K562 (cell line): ENCODE results near the gene IGDCC3.

Experiments used
- DMBX1 ChIP-seq: fragments of 250-450 bp; sonication (Bioruptor Pico); IDR thresholded peaks from 2 replicates; pipeline ENCODE4 v1.8.0; 2022; ENCODE audit warnings: inconsistent platforms, mild to moderate bottlenecking, moderate library complexity, borderline replicate concordance
- GTF2E2 ChIP-seq: fragments of 200-800 bp; sonication (Bioruptor generic); IDR thresholded peaks from 2 replicates; pipeline ENCODE4 v1.6.1; 2016; ENCODE audit warnings: missing genetic modification characterization, missing compliant biosample characterization
- JUN ChIP-seq, 2 experiments: sonication (generic) in 1 of 2; formaldehyde crosslinking in 1 of 2; IDR thresholded peaks; 2 replicates each; pipeline versions ENCODE4 v1.6.1 to v1.8.0; 2012 to 2022; ENCODE audit warnings: borderline replicate concordance in 2 of 2, mild to moderate bottlenecking in 2 of 2, improper control_type of control experiment in 1 of 2, low read depth in 1 of 2, low read length in 1 of 2, missing genetic modification reagents in 1 of 2
- MAZ ChIP-seq, 2 experiments: fragments of 450-650 bp in 1 of 2; sonication (generic) in 1 of 2; formaldehyde crosslinking; IDR thresholded peaks in 1 of 2; conservative IDR thresholded peaks in 1 of 2; 2 replicates each; pipeline versions ENCODE4 v1.4.0 to v1.5.0; 2020; ENCODE audit warnings: mild to moderate bottlenecking in 1 of 2, missing genetic modification reagents in 1 of 2
- POLR2AphosphoS5 ChIP-seq: IDR thresholded peaks from 2 replicates; pipeline ENCODE4 v1.6.1; 2011; ENCODE audit warnings: mild to moderate bottlenecking, low read depth, low read length, moderate library complexity; ENCODE audit not compliant: control insufficient read depth, insufficient read depth
- SAFB2 ChIP-seq: fragments of 200-400 bp; formaldehyde crosslinking; IDR thresholded peaks from 2 replicates; pipeline ENCODE4 v1.6.1; 2018; ENCODE audit warnings: borderline replicate concordance, low read length, low read depth, moderate library complexity; ENCODE audit not compliant: severe bottlenecking
- SP2 ChIP-seq: IDR thresholded peaks from 2 replicates; pipeline ENCODE4 v1.6.1; 2011; ENCODE audit warnings: mild to moderate bottlenecking, low read depth, low read length, moderate library complexity; ENCODE audit not compliant: poor library complexity, severe bottlenecking; ENCODE audit errors: extremely low read depth
- XRCC3 ChIP-seq: fragments of 450-650 bp; IDR thresholded peaks from 2 replicates; pipeline ENCODE4 v1.6.1; 2017; ENCODE audit warnings: mild to moderate bottlenecking, moderate library complexity
- YBX1 ChIP-seq: fragments of 450-650 bp; IDR thresholded peaks from 2 replicates; pipeline ENCODE4 v1.7.1; 2016; ENCODE audit warnings: mild to moderate bottlenecking
- TF ChIP-seq, protein P1 (sequence below), 2 experiments: fragments of 450-650 bp in 1 of 2; sonication (generic) in 1 of 2; formaldehyde crosslinking; conservative IDR thresholded peaks; 2 replicates each; pipeline versions ENCODE4 v1.4.0 to v1.8.1; 2020 to 2022; ENCODE audit warnings: mild to moderate bottlenecking in 1 of 2, missing genetic modification reagents in 1 of 2
- TF ChIP-seq, protein P2 (sequence below): fragments of 450-650 bp; IDR thresholded peaks from 2 replicates; pipeline ENCODE4 v1.6.1; 2018; ENCODE audit not compliant: partially characterized antibody
- TF ChIP-seq, protein P3 (sequence below), 3 experiments: IDR thresholded peaks in 2 of 3; conservative IDR thresholded peaks in 1 of 3; 2 replicates each; pipeline ENCODE4 v1.5.1; 2011 to 2012; ENCODE audit warnings: low read length in 3 of 3, mild to moderate bottlenecking in 3 of 3, control low read depth in 2 of 3, improper control_type of control experiment in 1 of 3, inconsistent platforms in 1 of 3, low read depth in 1 of 3, mixed read lengths in 1 of 3, moderate library complexity in 1 of 3; ENCODE audit not compliant: insufficient read depth in 2 of 3
- TF ChIP-seq, protein P4 (sequence below): sonication (generic); formaldehyde crosslinking; IDR thresholded peaks from 2 replicates; pipeline ENCODE4 v1.8.1; 2023; ENCODE audit warnings: mild to moderate bottlenecking, missing genetic modification reagents

DNA sequence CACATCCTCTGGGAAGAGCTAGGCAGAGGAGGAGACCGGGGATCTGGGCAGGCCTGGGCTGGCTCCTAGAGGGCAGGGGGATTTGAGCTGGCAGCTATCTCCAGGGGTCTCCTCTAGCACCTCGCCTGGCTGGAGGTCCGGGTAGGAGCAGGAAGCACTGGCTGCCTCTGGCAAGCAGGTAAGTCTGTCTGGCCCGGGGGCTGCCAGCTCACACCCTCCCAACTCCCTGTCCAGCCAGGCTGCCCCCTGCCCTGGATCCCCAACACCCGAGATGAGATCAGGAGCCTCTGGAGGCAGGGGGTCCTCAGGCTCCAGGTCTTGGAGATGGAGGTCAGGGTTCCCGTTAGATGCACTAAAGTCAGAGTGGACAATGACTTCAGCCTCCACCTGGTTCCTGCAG is 6.2 kb upstream of the IGDCC3 start:
- TF ChIP-seq, protein P1, sequence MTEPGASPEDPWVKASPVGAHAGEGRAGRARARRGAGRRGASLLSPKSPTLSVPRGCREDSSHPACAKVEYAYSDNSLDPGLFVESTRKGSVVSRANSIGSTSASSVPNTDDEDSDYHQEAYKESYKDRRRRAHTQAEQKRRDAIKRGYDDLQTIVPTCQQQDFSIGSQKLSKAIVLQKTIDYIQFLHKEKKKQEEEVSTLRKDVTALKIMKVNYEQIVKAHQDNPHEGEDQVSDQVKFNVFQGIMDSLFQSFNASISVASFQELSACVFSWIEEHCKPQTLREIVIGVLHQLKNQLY (CRISPR knock-in tag; conservative IDR thresholded peaks at IDR 0.05) = no peak
- TF ChIP-seq GTF2E2 (tag) = no peak
- TF ChIP-seq, protein P2, sequence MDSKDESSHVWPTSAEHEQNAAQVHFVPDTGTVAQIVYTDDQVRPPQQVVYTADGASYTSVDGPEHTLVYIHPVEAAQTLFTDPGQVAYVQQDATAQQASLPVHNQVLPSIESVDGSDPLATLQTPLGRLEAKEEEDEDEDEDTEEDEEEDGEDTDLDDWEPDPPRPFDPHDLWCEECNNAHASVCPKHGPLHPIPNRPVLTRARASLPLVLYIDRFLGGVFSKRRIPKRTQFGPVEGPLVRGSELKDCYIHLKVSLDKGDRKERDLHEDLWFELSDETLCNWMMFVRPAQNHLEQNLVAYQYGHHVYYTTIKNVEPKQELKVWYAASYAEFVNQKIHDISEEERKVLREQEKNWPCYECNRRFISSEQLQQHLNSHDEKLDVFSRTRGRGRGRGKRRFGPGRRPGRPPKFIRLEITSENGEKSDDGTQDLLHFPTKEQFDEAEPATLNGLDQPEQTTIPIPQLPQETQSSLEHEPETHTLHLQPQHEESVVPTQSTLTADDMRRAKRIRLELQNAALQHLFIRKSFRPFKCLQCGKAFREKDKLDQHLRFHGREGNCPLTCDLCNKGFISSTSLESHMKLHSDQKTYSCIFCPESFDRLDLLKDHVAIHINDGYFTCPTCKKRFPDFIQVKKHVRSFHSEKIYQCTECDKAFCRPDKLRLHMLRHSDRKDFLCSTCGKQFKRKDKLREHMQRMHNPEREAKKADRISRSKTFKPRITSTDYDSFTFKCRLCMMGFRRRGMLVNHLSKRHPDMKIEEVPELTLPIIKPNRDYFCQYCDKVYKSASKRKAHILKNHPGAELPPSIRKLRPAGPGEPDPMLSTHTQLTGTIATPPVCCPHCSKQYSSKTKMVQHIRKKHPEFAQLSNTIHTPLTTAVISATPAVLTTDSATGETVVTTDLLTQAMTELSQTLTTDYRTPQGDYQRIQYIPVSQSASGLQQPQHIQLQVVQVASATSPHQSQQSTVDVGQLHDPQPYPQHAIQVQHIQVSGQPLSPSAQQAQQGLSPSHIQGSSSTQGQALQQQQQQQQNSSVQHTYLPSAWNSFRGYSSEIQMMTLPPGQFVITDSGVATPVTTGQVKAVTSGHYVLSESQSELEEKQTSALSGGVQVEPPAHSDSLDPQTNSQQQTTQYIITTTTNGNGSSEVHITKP = no peak
- no peak for TF ChIP-seq SAFB2
- TF ChIP-seq MAZ (CRISPR knock-in tag; conservative IDR thresholded peaks at IDR 0.05 in 1 of 2, IDR thresholded peaks at IDR 0.05 in 1 of 2) = no peak
- TF ChIP-seq SP2 = no peak
- no peak for TF ChIP-seq DMBX1
- no peak for TF ChIP-seq YBX1
- TF ChIP-seq, protein P3, sequence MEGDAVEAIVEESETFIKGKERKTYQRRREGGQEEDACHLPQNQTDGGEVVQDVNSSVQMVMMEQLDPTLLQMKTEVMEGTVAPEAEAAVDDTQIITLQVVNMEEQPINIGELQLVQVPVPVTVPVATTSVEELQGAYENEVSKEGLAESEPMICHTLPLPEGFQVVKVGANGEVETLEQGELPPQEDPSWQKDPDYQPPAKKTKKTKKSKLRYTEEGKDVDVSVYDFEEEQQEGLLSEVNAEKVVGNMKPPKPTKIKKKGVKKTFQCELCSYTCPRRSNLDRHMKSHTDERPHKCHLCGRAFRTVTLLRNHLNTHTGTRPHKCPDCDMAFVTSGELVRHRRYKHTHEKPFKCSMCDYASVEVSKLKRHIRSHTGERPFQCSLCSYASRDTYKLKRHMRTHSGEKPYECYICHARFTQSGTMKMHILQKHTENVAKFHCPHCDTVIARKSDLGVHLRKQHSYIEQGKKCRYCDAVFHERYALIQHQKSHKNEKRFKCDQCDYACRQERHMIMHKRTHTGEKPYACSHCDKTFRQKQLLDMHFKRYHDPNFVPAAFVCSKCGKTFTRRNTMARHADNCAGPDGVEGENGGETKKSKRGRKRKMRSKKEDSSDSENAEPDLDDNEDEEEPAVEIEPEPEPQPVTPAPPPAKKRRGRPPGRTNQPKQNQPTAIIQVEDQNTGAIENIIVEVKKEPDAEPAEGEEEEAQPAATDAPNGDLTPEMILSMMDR (IDR thresholded peaks at IDR 0.05 in 2 of 3, conservative IDR thresholded peaks at IDR 0.05 in 1 of 3; ENCODE audit: insufficient read depth in 2 of 3, low read depth in 1 of 3, low read length in 3 of 3) = no peak
- TF ChIP-seq JUN (IDR thresholded peaks at IDR 0.05; ENCODE audit: borderline replicate concordance, low read depth, low read length) = no peak
- no peak for TF ChIP-seq JUN (CRISPR knock-in tag; IDR thresholded peaks at IDR 0.05; ENCODE audit: borderline replicate concordance)
- TF ChIP-seq XRCC3 = no peak
- no peak for TF ChIP-seq POLR2AphosphoS5
- TF ChIP-seq, protein P4, sequence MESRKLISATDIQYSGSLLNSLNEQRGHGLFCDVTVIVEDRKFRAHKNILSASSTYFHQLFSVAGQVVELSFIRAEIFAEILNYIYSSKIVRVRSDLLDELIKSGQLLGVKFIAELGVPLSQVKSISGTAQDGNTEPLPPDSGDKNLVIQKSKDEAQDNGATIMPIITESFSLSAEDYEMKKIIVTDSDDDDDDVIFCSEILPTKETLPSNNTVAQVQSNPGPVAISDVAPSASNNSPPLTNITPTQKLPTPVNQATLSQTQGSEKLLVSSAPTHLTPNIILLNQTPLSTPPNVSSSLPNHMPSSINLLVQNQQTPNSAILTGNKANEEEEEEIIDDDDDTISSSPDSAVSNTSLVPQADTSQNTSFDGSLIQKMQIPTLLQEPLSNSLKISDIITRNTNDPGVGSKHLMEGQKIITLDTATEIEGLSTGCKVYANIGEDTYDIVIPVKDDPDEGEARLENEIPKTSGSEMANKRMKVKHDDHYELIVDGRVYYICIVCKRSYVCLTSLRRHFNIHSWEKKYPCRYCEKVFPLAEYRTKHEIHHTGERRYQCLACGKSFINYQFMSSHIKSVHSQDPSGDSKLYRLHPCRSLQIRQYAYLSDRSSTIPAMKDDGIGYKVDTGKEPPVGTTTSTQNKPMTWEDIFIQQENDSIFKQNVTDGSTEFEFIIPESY = no peak
